K562 (cell line): ENCODE data around the gene CCT7. TPM values are rescaled to one million over a fixed set of nuclear protein-coding genes. Genes with fewer than 3 reads are reported as not detected.

Source experiments
- ATAC-seq: fragments of 200-7000 bp; cut with Tn5 transposase; 3 replicates; pipeline ENCODE4 v1.9.1; 2020; ENCODE audit warnings: moderate library complexity
- BruUV-seq: library from RNA; stranded (reverse); fragments of 400-500 nt; replicated peaks from 2 replicates; lab custom pipeline; 2021; lab: Mats Ljungman, UMichigan
- CTCF ChIA-PET: fragments of 300-600 bp; formaldehyde crosslinking; extraction: SDS; loops from one replicate; lab custom pipeline; 2021; ENCODE audit warnings: low intra/inter-chr PET ratio; lab: Yijun Ruan, JAX
- POLR2A ChIA-PET: fragments of 300-600, 350-650 bp; sonication (Branson Sonifier 250); formaldehyde crosslinking; extraction: SDS; loops from one replicate; lab custom pipeline; 2021; ENCODE audit warnings: antibody characterized with exemption, inconsistent platforms; lab: Yijun Ruan, JAX
- DNase-seq, 4 experiments: peaks; one replicate each; pipeline versions ENCODE4 v3.0.0 to v3.0.0-alpha.2; 2011 to 2018; ENCODE audit warnings: low spot score in 3 of 4, mixed read lengths in 3 of 4; ENCODE audit errors: extremely low read depth in 1 of 4
- FAIRE-seq: peaks from 2 replicates; lab custom pipeline; 2011; peaks lifted over from hg19 to GRCh38; lab: Jason Lieb, UNC
- H2AFZ ChIP-seq: 2 replicates; pipeline ENCODE4 v1.6.0; 2011; ENCODE audit warnings: low read depth, low read length, control low read depth, inconsistent platforms
- H3K27ac ChIP-seq: fragments of 200-600 bp; 3 replicates; pipeline ENCODE4 v1.8.0; 2011; ENCODE audit warnings: low read depth, mild to moderate bottlenecking, control low read depth, inconsistent platforms, low read length, moderate library complexity, mixed read lengths; ENCODE audit errors: extremely low read depth
- H3K27me3 ChIP-seq, 2 experiments: fragments of 300-600 bp in 1 of 2; 2 replicates in 1 of 2; 3 replicates in 1 of 2; pipeline versions ENCODE4 v1.6.0 to v1.8.0; 2011; ENCODE audit warnings: inconsistent platforms in 2 of 2, low read length in 2 of 2, mild to moderate bottlenecking in 1 of 2, mixed read lengths in 1 of 2, moderate library complexity in 1 of 2; ENCODE audit not compliant: control insufficient read depth in 2 of 2, insufficient read depth in 2 of 2
- H3K36me3 ChIP-seq: fragments of 300-600 bp; 3 replicates; pipeline ENCODE4 v1.8.0; 2011; ENCODE audit warnings: mild to moderate bottlenecking, low read length, inconsistent platforms; ENCODE audit not compliant: control insufficient read depth, insufficient read depth
- H3K4me1 ChIP-seq, 2 experiments: fragments of 200-600 bp in 1 of 2; replicated peaks in 1 of 2; 2 replicates in 1 of 2; 3 replicates in 1 of 2; pipeline versions ENCODE4 v1.5.1 to v1.8.0; 2011; ENCODE audit warnings: inconsistent platforms in 2 of 2, low read length in 2 of 2, mild to moderate bottlenecking in 1 of 2, mixed read lengths in 1 of 2, moderate library complexity in 1 of 2; ENCODE audit not compliant: control insufficient read depth in 2 of 2, insufficient read depth in 2 of 2
- H3K4me2 ChIP-seq: 2 replicates; pipeline ENCODE4 v1.6.1; 2011; ENCODE audit warnings: low read length, control low read depth, inconsistent platforms, mixed read lengths; ENCODE audit not compliant: insufficient read depth
- H3K4me3 ChIP-seq: fragments of 200-600 bp; sonication (generic), shearing (Covaris generic); 2 replicates; pipeline ENCODE4 v1.5.1; 2016; ENCODE audit warnings: control low read depth, inconsistent platforms
- H3K79me2 ChIP-seq: fragments of 200-600 bp; 3 replicates; pipeline ENCODE4 v1.8.0; 2011; ENCODE audit warnings: low read length, inconsistent platforms; ENCODE audit not compliant: control insufficient read depth, insufficient read depth
- H3K9ac ChIP-seq, 2 experiments: 2 replicates each; pipeline versions ENCODE4 v1.6.0 to v1.6.1; 2011; ENCODE audit warnings: low read depth in 2 of 2, low read length in 2 of 2, control low read depth in 1 of 2, inconsistent platforms in 1 of 2, mild to moderate bottlenecking in 1 of 2, mixed read lengths in 1 of 2; ENCODE audit not compliant: insufficient read depth in 1 of 2
- H3K9me1 ChIP-seq: one replicate; pipeline ENCODE4 v1.6.0; 2011; ENCODE audit warnings: inconsistent platforms, mild to moderate bottlenecking, low read length, moderate library complexity; ENCODE audit not compliant: control insufficient read depth, insufficient read depth
- H3K9me3 ChIP-seq: replicated peaks from 2 replicates; pipeline ENCODE4 v1.5.1; 2011; ENCODE audit warnings: low read depth, low read length, inconsistent platforms; ENCODE audit not compliant: control insufficient read depth, insufficient read depth
- H4K20me1 ChIP-seq: replicated peaks from 2 replicates; pipeline ENCODE4 v1.6.1; 2011; ENCODE audit warnings: low read length, inconsistent platforms, mixed read lengths; ENCODE audit not compliant: control insufficient read depth, insufficient read depth
- CHD2 ChIP-seq: IDR thresholded peaks from 2 replicates; pipeline ENCODE4 v1.6.1; 2011; ENCODE audit warnings: low read depth, low read length
- FOXJ3 ChIP-seq: sonication (generic); formaldehyde crosslinking; IDR thresholded peaks from 2 replicates; pipeline ENCODE4 v1.4.0; 2020; ENCODE audit warnings: mild to moderate bottlenecking, missing genetic modification reagents
- HCFC1 ChIP-seq: IDR thresholded peaks from 2 replicates; pipeline ENCODE4 v1.6.1; 2012; ENCODE audit warnings: low read depth, low read length, improper control_type of control experiment
- HIVEP1 ChIP-seq: fragments of 250-450 bp; sonication (Bioruptor Pico); IDR thresholded peaks from 2 replicates; pipeline ENCODE4 v1.4.0; 2020; ENCODE audit warnings: mild to moderate bottlenecking
- KLF13 ChIP-seq: fragments of 450-650 bp; IDR thresholded peaks from 2 replicates; pipeline ENCODE4 v1.6.1; 2016; ENCODE audit warnings: missing genetic modification characterization, low read depth, mild to moderate bottlenecking, missing compliant biosample characterization, moderate library complexity, borderline replicate concordance
- PCBP1 ChIP-seq: fragments of 200-400 bp; formaldehyde crosslinking; IDR thresholded peaks from 2 replicates; pipeline ENCODE4 v1.6.1; 2018; ENCODE audit warnings: mild to moderate bottlenecking, low read depth, low read length; ENCODE audit not compliant: poor library complexity, severe bottlenecking
- RAD21 ChIP-seq, 2 experiments: fragments of 250-450 bp in 1 of 2; fragments of 450-650 bp in 1 of 2; sonication (Bioruptor Pico) in 1 of 2; formaldehyde crosslinking in 1 of 2; IDR thresholded peaks in 1 of 2; conservative IDR thresholded peaks in 1 of 2; 2 replicates each; pipeline versions ENCODE4 v1.4.0 to v1.8.0; 2020 to 2022; ENCODE audit warnings: mild to moderate bottlenecking in 2 of 2, moderate library complexity in 1 of 2
- RBBP5 ChIP-seq: fragments of 200-600 bp; sonication (generic); IDR thresholded peaks from 2 replicates; pipeline ENCODE4 v1.6.1; 2012; ENCODE audit warnings: borderline replicate concordance, mild to moderate bottlenecking, low read length, control low read depth, inconsistent platforms; ENCODE audit not compliant: insufficient read depth, poor library complexity, severe bottlenecking
- RBM39 ChIP-seq: fragments of 200-400 bp; formaldehyde crosslinking; optimal IDR thresholded peaks from 2 replicates; pipeline ENCODE3; 2018; ENCODE audit warnings: low read depth, low read length
- TAF9B ChIP-seq: fragments of 450-650 bp; IDR thresholded peaks from 2 replicates; pipeline ENCODE4 v1.6.1; 2018; ENCODE audit warnings: mild to moderate bottlenecking; ENCODE audit not compliant: partially characterized antibody
- ZBTB7A ChIP-seq: IDR thresholded peaks from 2 replicates; pipeline ENCODE4 v1.6.1; 2011; ENCODE audit warnings: low read depth, mild to moderate bottlenecking, low read length, moderate library complexity, borderline replicate concordance; ENCODE audit not compliant: control insufficient read depth
- ZFP1 ChIP-seq: fragments of 450-650 bp; formaldehyde crosslinking; IDR thresholded peaks from 2 replicates; pipeline ENCODE4 v1.4.0; 2020; ENCODE audit warnings: mild to moderate bottlenecking, mixed read lengths
- ZFX ChIP-seq: sonication (generic); formaldehyde crosslinking; IDR thresholded peaks from 2 replicates; pipeline ENCODE4 v1.8.0; 2022; ENCODE audit warnings: mild to moderate bottlenecking, missing genetic modification reagents, moderate library complexity
- ZNF384 ChIP-seq: IDR thresholded peaks from 2 replicates; pipeline ENCODE4 v1.6.1; 2012; ENCODE audit warnings: low read depth, low read length, improper control_type of control experiment
- ZNF589 ChIP-seq: fragments of 200-800 bp; sonication (Bioruptor generic); IDR thresholded peaks from 2 replicates; pipeline ENCODE4 v1.6.1; 2016; ENCODE audit warnings: low read depth, missing genetic modification characterization, missing compliant biosample characterization
- ZNF592 ChIP-seq: fragments of 450-650 bp; IDR thresholded peaks from 2 replicates; pipeline ENCODE4 v1.6.1; 2017; ENCODE audit warnings: antibody characterized with exemption, mild to moderate bottlenecking
- WGBS: fragments of 100-300 bp; shearing (Covaris generic); methylation state at CpG from one replicate; pipeline ENCODE4 v1.1.6; 2016; ENCODE audit warnings: low coverage, mixed read lengths; ENCODE audit not compliant: insufficient coverage; ENCODE audit errors: missing lambda C conversion rate; 5-methylcytosine and 5-hydroxymethylcytosine counted together
- in situ Hi-C: fragments of 300-500 bp; cut with MboI; formaldehyde crosslinking; loops from 4 replicates; pipeline ENCODE4 v1.15.0; 2018; ENCODE audit warnings: inconsistent platforms, mixed read lengths
- intact Hi-C: fragments of 100-400 bp; cut with micrococcal nuclease; formaldehyde crosslinking; loops from 2 replicates; pipeline ENCODE4 v1.14.2; 2022
- polyA plus RNA-seq, 8 experiments: library from polyadenylated mRNA; depleted of rRNA in 4 of 8; stranded (reverse) in 5 of 8; unstranded in 3 of 8; fragments of >200 nt; fragmentation: Nextera tagmentation in 2 of 8; fragmentation: Illumina TruSeq in 1 of 8; extraction: Ambion mirVana in 2 of 8; extraction: Trizol in 1 of 8; gene quantifications; 2 replicates each; pipeline versions ENCODE4 v1.2.1 to v1.2.3, GENCODE V29; 2011 to 2014; ENCODE audit warnings: inconsistent platforms in 1 of 8, missing spikeins in 1 of 8
- total RNA-seq, 7 experiments: library from RNA; depleted of rRNA in 6 of 7; stranded (reverse); fragments of >200 nt in 6 of 7; fragmentation: Illumina TruSeq in 2 of 7; extraction: Trizol in 2 of 7; gene quantifications; 2 replicates each; pipeline versions ENCODE4 v1.2.1 to v1.2.3, GENCODE V29; 2011 to 2021; ENCODE audit warnings: low replicate concordance in 1 of 7

The CCT7 gene
- total and polyA plus RNA-seq, 9 of the 15 experiments (the other 6 are each of a cell fraction or from before 2014, with no cell fraction given) = 326 to 856 (median 638) TPM

DNA sequence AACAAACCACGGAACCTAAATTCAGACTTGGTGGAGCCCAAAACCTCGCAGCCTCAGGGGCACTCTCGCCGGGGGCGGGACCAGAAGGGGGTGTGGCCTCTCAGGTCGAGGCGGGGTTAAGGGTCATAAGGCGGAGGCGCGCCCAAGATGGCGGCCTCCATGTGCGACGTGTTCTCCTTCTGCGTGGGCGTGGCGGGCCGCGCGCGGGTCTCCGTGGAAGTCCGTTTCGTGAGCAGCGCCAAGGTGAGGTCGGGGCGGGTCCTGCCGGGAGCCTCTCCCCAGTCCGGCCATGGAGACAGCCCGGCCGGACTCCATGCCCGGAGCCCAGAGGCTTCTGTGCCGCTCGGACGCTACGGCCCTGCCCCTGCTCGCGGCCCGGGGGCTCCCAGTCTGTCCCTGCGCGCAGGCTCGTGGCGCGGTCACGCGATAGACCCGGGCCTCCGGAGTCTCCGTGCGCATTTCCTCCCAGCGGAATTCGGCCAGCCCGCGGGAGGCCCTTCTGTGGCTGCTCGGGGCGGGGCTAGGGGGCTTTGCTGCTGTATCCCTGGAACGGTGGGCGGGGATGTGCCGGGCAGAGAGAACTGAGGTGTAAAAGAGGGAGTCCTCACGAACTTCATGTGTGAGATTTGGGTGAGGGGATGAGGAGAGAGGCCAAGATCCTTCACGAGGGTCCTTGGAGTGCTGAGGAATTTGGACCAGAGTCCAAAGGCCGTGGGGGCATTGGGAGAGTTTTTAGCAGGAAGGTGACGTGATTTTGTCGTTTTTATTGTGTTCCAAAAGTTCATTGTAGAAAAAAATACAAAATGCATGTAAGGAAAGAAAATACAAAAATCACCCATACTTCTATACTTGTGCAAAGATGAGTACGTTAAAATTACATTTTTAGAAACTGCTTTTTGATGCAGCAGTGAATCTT is 19.7 kb upstream of the CCT7 start, which contains the start of gene SMYD5 (continued):
- TF ChIP-seq RBBP5 (peak; percentile 97), ZNF589 (CRISPR knock-in tag) (0 out of 2 replicates have a peak, but pooled peaks have one; percentile 42), ZBTB7A (0 out of 2 replicates have a peak, but pooled peaks have one; percentile 62), TAF9B (peak; percentile 65), HCFC1 (peak; percentile 76), ZNF384 (no peak), FOXJ3 (CRISPR knock-in tag) (no peak)

DNA sequence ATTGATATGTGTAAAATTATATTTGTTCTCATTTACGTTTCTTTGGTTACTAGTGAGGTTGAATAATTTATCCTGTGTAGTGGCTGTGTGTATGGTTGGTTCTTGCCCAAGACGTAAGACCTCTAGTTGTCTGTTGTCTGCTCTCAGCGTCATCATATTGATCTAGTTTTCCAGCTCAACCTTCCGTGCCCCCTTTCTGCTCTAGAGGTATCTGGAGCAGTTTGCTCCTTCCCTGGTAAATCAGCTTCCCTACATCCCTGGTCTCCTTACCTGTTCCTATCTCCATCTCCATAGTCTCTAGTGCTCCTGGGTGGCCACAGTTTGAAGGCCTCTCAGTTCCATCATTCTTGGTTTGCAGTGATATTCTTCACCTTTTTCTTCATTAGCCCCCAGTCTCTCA is 18.9 kb upstream of the CCT7 start:
- H3K27me3 ChIP-seq = no peaks in the 10 kb centered on the region
- ATAC-seq = no peak
- in situ Hi-C loops = no loop called here
- FAIRE-seq = no peak
- H3K79me2 ChIP-seq = peaks cover 39% of the 10 kb centered on the region
- H3K27ac ChIP-seq = 0 out of 3 replicates have a peak overlapping the region, but pooled peaks have one; percentile 19
- no peak for DNase-seq
- no peaks in the 10 kb centered on the region for H4K20me1 ChIP-seq
- peak overlapping the region; percentile 24 to 75; a peak in 3 of 4 replicates for H3K9ac ChIP-seq
- H3K36me3 ChIP-seq = peaks cover 17% of the 10 kb centered on the region; the same call in 2 of the 3 replicates
- POLR2A ChIA-PET = interaction anchor here (1.0 to 2.0 kb wide), 5 partner anchors 9 to 40 kb away, joined by 4 to 13 read pairs (median 6); partner anchors contain the start of genes CCT7 and PRADC1
- peaks cover 14 to 15% of the 10 kb centered on the region in 2 experiments; a peak in 4 of 5 replicates for H3K4me1 ChIP-seq
- H3K4me3 ChIP-seq = peak overlapping the region; percentile 92
- H3K9me1 ChIP-seq = no peaks in the 10 kb centered on the region
- H3K9me3 ChIP-seq = no peaks in the 10 kb centered on the region
- CTCF ChIA-PET = interaction anchor here (0.9 kb wide), 1 partner anchor 130 kb away, joined by 3 read pairs; no protein-coding TSS in a partner anchor
- intact Hi-C loops = no loop called here
- WGBS = 17% methylated on average over 4 of the region's 4 CpGs
- BruUV-seq = no TSS peak
- peak overlapping the region; percentile 94 for H3K4me2 ChIP-seq
- no peak overlapping the region for H2AFZ ChIP-seq
- TF ChIP-seq RBM39 (no peak), ZFP1 (no peak), HIVEP1 (no peak), RAD21 (CRISPR knock-in tag; conservative IDR thresholded peaks at IDR 0.05 in 1 of 2, IDR thresholded peaks at IDR 0.05 in 1 of 2) (no peak), KLF13 (tag) (no peak), CHD2 (no peak), ZFX (CRISPR knock-in tag) (no peak), ZNF592 (no peak), PCBP1 (no peak)
